PFSK-1 (cell line): ENCODE results near the gene TMEM259.

ENCODE experiments used
- POLR2AphosphoS5 ChIP-seq: IDR thresholded peaks from 2 replicates; pipeline ENCODE4 v1.6.1; 2012; ENCODE audit warnings: low read depth, mild to moderate bottlenecking, control low read depth, low read length, moderate library complexity
- SIN3A ChIP-seq: IDR thresholded peaks from 2 replicates; pipeline ENCODE4 v1.6.1; 2012; ENCODE audit warnings: mild to moderate bottlenecking, low read length, moderate library complexity, borderline replicate concordance; ENCODE audit not compliant: insufficient read depth
- TAF1 ChIP-seq: IDR thresholded peaks from 2 replicates; pipeline ENCODE4 v1.6.1; 2012; ENCODE audit warnings: low read length, control low read depth, borderline replicate concordance; ENCODE audit not compliant: insufficient read depth
- TF ChIP-seq, protein P1 (sequence below), 2 experiments: IDR thresholded peaks; 2 replicates each; pipeline versions ENCODE4 v1.6.1 to v1.8.0; 2011 to 2012; ENCODE audit warnings: low read depth in 2 of 2, low read length in 2 of 2, control low read depth in 1 of 2, inconsistent platforms in 1 of 2, mild to moderate bottlenecking in 1 of 2, moderate library complexity in 1 of 2; ENCODE audit not compliant: insufficient read depth in 1 of 2

DNA sequence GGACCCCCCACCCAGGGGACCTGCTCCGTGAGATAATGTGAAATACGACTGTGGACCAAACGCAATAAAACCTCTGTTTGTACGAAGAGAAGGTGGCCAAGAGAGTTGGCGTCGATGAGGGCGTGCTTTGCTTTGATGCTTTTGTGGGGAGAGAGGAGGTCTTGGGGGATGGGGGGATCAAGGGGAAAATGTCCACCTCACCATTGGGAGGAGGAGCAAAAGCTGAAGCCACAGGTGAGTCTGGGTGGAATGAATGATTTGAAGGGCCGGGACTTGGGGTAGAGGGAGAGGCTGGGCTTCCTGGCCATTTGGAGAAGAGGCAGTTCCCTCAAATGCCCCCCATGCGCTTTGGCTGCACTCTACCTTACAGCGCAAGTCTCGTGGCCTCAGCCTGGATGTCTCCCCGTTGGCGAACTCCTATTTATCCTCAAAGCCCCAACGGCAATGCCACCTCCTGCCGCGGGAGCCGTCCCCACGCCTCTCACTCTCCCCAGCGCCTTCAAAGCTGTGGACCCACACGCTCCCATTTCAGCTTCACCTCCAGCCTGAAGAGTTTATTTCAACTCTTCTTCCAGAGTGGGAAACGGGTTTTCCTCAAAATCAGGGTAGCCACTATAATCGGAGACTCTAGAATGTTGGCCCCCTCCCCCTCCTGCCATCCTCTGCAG, 18.2 kb upstream of the TMEM259 start:
- TF ChIP-seq TAF1, result no peak
- no peak for TF ChIP-seq POLR2AphosphoS5
- TF ChIP-seq, protein P1, sequence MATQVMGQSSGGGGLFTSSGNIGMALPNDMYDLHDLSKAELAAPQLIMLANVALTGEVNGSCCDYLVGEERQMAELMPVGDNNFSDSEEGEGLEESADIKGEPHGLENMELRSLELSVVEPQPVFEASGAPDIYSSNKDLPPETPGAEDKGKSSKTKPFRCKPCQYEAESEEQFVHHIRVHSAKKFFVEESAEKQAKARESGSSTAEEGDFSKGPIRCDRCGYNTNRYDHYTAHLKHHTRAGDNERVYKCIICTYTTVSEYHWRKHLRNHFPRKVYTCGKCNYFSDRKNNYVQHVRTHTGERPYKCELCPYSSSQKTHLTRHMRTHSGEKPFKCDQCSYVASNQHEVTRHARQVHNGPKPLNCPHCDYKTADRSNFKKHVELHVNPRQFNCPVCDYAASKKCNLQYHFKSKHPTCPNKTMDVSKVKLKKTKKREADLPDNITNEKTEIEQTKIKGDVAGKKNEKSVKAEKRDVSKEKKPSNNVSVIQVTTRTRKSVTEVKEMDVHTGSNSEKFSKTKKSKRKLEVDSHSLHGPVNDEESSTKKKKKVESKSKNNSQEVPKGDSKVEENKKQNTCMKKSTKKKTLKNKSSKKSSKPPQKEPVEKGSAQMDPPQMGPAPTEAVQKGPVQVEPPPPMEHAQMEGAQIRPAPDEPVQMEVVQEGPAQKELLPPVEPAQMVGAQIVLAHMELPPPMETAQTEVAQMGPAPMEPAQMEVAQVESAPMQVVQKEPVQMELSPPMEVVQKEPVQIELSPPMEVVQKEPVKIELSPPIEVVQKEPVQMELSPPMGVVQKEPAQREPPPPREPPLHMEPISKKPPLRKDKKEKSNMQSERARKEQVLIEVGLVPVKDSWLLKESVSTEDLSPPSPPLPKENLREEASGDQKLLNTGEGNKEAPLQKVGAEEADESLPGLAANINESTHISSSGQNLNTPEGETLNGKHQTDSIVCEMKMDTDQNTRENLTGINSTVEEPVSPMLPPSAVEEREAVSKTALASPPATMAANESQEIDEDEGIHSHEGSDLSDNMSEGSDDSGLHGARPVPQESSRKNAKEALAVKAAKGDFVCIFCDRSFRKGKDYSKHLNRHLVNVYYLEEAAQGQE (IDR thresholded peaks at IDR 0.05; ENCODE audit: insufficient read depth in 1 of 2, low read depth in 2 of 2, low read length in 2 of 2), result no peak
- TF ChIP-seq SIN3A, result no peak
